ENCODE data around the gene RSRC2. TPM values are rescaled to one million over a fixed set of nuclear protein-coding genes. Genes with fewer than 3 reads are reported as not detected.
"Not testable (repeated sequence)": the region's sequence is repeated elsewhere in the genome, so short reads cannot be mapped to it uniquely, and the experiment has no call there.

Gene RSRC2
- total RNA-seq, 1 donor from 2014 or later, result 44.8 TPM

- Histone ChIP-seq H3K27me3 (no peaks in the 10 kb centered on the region), H3K4me1 (no peaks in the 10 kb centered on the region), H3K36me3 (peaks cover 83 to 91% of the 10 kb centered on the region in 2 donors), H3K9me3 (no peaks in the 10 kb centered on the region), H3K27ac (no peak overlapping the region), H3K4me3 (no peak overlapping the region)
- no peak for DNase-seq (ENCODE audit: low spot score in 2 of 2)
- intact Hi-C loops (cut with DNase I), result no loop called here
- TF ChIP-seq CTCF (IDR thresholded peaks at IDR 0.05), result no peak
Measured at GRCh38 chr12:122486805-122487426, 39.8 kb downstream of the RSRC2 start.

- peaks cover 83 to 91% of the 10 kb centered on the region in 2 donors for H3K36me3 ChIP-seq
- DNase-seq (ENCODE audit: low spot score in 2 of 2), result not testable (repeated sequence)
Measured at GRCh38 chr12:122486360-122486759, 40.4 kb downstream of the RSRC2 start.

GRCh38 chr12:122484385-122484784 is 42.4 kb downstream of the RSRC2 start:
- H3K9me3 ChIP-seq; H3K27me3 ChIP-seq; H3K4me1 ChIP-seq; intact Hi-C loops (cut with DNase I); H3K27ac ChIP-seq; DNase-seq (ENCODE audit: low spot score in 2 of 2); H3K4me3 ChIP-seq: not testable (repeated sequence)
- H3K36me3 ChIP-seq, result peaks cover 88 to 94% of the 10 kb centered on the region in 2 donors

More at GRCh38 chr12:122486360-122486759, 40.4 kb downstream of the RSRC2 start:
- H3K27ac ChIP-seq; H3K4me1 ChIP-seq; H3K4me3 ChIP-seq; intact Hi-C loops (cut with DNase I); H3K27me3 ChIP-seq; H3K9me3 ChIP-seq: not testable (repeated sequence)

GRCh38 chr12:122483969-122484368 is 42.8 kb downstream of the RSRC2 start:
- no peak for TF ChIP-seq CTCF (IDR thresholded peaks at IDR 0.05)
- no peak for DNase-seq (ENCODE audit: low spot score in 2 of 2)
- Histone ChIP-seq H3K4me3 (no peak overlapping the region), H3K9me3 (no peaks in the 10 kb centered on the region), H3K27ac (no peak overlapping the region), H3K27me3 (no peaks in the 10 kb centered on the region), H3K4me1 (no peaks in the 10 kb centered on the region), H3K36me3 (peaks cover 92 to 94% of the 10 kb centered on the region in 2 donors)
- intact Hi-C loops (cut with DNase I), result no loop called here

GRCh38 chr12:122481861-122482260 is 44.9 kb downstream of the RSRC2 start:
- TF ChIP-seq CTCF (IDR thresholded peaks at IDR 0.05), result no peak
- Histone ChIP-seq H3K27ac (no peak overlapping the region), H3K4me1 (no peaks in the 10 kb centered on the region), H3K4me3 (no peak overlapping the region), H3K9me3 (no peaks in the 10 kb centered on the region), H3K36me3 (peaks cover 93 to 94% of the 10 kb centered on the region in 2 donors), H3K27me3 (no peaks in the 10 kb centered on the region)
- DNase-seq (ENCODE audit: low spot score in 2 of 2), result no peak
- intact Hi-C loops (cut with DNase I), result no loop called here

GRCh38 chr12:122480753-122481152 is 46.0 kb downstream of the RSRC2 start:
- DNase-seq (ENCODE audit: low spot score in 2 of 2), result no peak
- H3K27ac ChIP-seq, result no peak overlapping the region
- H3K9me3 ChIP-seq, result no peaks in the 10 kb centered on the region
- H3K4me1 ChIP-seq, result no peaks in the 10 kb centered on the region
- TF ChIP-seq CTCF (IDR thresholded peaks at IDR 0.05), result no peak
- no peak overlapping the region for H3K4me3 ChIP-seq
- peaks cover 93 to 96% of the 10 kb centered on the region in 2 donors for H3K36me3 ChIP-seq
- no peaks in the 10 kb centered on the region for H3K27me3 ChIP-seq
- intact Hi-C loops (cut with DNase I), result no loop called here

GRCh38 chr12:122474324-122474716 is 52.4 kb downstream of the RSRC2 start:
- peaks cover 0 to 13% of the 10 kb centered on the region in 2 donors for H3K4me1 ChIP-seq
- TF ChIP-seq CTCF (IDR thresholded peaks at IDR 0.05), result no peak
- no peak overlapping the region for H3K4me3 ChIP-seq
- DNase-seq (ENCODE audit: low spot score in 2 of 2), result no peak
- H3K9me3 ChIP-seq, result no peaks in the 10 kb centered on the region
- peaks cover 59 to 68% of the 10 kb centered on the region in 2 donors for H3K36me3 ChIP-seq
- H3K27me3 ChIP-seq, result no peaks in the 10 kb centered on the region
- intact Hi-C loops (cut with DNase I), result no loop called here
- H3K27ac ChIP-seq, result no peak overlapping the region
